ENCODE data around the gene PHF11.

PHF11 gene

DNA sequence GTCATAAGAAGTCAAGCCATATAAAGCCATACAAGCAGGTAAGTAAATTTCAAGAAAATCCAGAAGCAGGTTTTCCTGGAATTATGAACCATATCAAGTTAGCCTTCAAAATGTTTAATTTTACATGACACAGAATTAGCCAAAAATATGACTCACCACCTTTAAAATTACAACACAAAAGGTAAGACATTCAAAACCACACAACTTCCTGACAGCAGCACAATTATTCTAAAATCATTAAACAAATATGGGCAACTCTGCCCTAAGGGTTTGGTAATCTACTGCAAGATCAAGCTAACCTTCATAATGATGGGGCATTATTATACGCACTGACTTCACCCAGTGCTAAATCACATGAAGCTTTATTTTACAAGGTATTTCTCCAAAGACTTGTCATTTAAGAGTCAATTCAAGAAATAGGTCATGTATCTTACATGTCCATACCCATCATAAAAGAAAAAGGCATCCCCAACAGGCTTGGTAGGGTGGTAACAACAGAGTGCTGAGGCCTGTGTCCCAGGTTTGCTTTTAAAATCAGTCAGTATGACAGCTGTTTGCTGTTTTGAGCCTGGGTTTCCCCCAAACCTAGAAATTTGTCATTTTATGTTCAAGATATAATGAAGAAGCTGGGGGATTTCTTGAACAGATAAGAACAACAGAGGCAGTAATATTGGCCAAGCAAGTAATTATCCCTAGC is 74.4 kb downstream of the PHF11 start:
- Histone ChIP-seq H3K36me3 (ENCODE audit: low read depth) (peaks cover 3% of the 10 kb centered on the region; the same call in 1 of the 2 replicates), H3K4me3 (ENCODE audit: severe bottlenecking) (no peak overlapping the region), H3K27ac (ENCODE audit: poor library complexity, severe bottlenecking) (peak overlapping the region; percentile 56), H3K9me3 (ENCODE audit: severe bottlenecking) (no peaks in the 10 kb centered on the region), H3K27me3 (ENCODE audit: insufficient read depth, poor library complexity, severe bottlenecking) (no peaks in the 10 kb centered on the region), H3K4me1 (ENCODE audit: insufficient read depth, poor library complexity, severe bottlenecking) (peaks cover 17% of the 10 kb centered on the region)
- DNase-seq (ENCODE audit: low spot score) (no peak), ATAC-seq (ENCODE audit: low read depth) (peak; percentile 96)
- TF ChIP-seq, protein P1, sequence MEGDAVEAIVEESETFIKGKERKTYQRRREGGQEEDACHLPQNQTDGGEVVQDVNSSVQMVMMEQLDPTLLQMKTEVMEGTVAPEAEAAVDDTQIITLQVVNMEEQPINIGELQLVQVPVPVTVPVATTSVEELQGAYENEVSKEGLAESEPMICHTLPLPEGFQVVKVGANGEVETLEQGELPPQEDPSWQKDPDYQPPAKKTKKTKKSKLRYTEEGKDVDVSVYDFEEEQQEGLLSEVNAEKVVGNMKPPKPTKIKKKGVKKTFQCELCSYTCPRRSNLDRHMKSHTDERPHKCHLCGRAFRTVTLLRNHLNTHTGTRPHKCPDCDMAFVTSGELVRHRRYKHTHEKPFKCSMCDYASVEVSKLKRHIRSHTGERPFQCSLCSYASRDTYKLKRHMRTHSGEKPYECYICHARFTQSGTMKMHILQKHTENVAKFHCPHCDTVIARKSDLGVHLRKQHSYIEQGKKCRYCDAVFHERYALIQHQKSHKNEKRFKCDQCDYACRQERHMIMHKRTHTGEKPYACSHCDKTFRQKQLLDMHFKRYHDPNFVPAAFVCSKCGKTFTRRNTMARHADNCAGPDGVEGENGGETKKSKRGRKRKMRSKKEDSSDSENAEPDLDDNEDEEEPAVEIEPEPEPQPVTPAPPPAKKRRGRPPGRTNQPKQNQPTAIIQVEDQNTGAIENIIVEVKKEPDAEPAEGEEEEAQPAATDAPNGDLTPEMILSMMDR (IDR thresholded peaks at IDR 0.05; ENCODE audit: poor library complexity, severe bottlenecking): no peak

DNA sequence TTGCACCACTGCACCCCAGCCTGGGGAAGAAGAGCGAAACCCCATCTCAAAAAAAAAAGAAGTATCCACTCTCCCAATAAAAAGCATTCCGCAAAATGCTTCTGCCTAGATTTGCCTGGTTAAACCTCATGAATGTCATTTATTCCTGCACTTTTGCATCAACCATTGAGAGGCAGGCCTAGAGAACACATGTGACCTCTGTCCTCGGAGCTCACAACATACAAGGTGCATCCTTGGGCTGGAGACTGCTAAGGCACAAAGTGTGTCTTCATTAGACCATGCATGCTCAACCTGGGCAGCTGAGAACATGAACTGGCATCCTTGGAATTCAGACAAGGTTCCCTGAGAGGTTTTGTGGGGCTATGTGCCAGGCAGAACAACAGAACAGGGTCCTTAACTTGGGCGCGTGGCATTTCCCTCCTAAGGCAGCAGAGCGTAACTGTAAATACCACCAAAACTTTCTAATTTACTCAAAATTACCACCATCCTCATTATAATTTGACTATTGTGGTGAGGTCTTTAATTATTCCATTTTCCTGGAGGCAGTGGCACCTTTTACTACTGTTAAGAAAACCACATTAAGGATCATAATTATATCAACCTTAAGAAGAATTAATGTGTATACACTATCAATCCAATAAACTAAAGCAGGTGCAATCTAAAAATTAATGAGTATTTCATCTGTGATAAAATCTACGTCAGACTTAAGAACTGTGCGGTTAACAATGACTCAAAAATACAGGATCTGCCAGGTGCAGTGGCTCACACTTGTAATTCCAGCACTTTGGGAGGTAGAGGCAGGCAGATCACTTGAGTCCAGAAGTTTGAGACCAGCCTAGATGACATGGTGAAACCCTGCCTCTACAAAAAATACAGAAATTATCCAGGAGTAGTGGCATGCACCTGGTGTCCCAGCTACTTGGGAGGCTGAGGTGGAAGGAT is 75.8 kb downstream of the PHF11 start:
- Histone ChIP-seq H3K9me3 (ENCODE audit: severe bottlenecking) (no peaks in the 10 kb centered on the region), H3K36me3 (ENCODE audit: low read depth) (no peaks in the 10 kb centered on the region; the same call in 1 of the 2 replicates), H3K4me1 (ENCODE audit: insufficient read depth, poor library complexity, severe bottlenecking) (peaks cover 17% of the 10 kb centered on the region), H3K4me3 (ENCODE audit: severe bottlenecking) (no peak overlapping the region), H3K27ac (ENCODE audit: poor library complexity, severe bottlenecking) (no peak overlapping the region), H3K27me3 (ENCODE audit: insufficient read depth, poor library complexity, severe bottlenecking) (no peaks in the 10 kb centered on the region)
- DNase-seq (ENCODE audit: low spot score) (no peak), ATAC-seq (ENCODE audit: low read depth) (no peak)
- TF ChIP-seq, protein P1 (IDR thresholded peaks at IDR 0.05; ENCODE audit: poor library complexity, severe bottlenecking): no peak

Data from RWPE2 (cell line).